Tibial nerve (tissue), 4 donors: Measurements from ENCODE around the gene UBE2E2.

Experiments used
- CTCF ChIP-seq, 5 experiments: fragments of 200-600 bp in 3 of 5; fragments of 450-650 bp in 2 of 5; sonication (generic) in 3 of 5; IDR thresholded peaks; one replicate each; pipeline ENCODE4 v1.5.1; 2016 to 2019; ENCODE audit warnings: antibody characterized with exemption in 5 of 5, mild to moderate bottlenecking in 3 of 5, moderate library complexity in 2 of 5
- EP300 ChIP-seq, 2 donors: sonication (generic); formaldehyde crosslinking; IDR thresholded peaks; one replicate each; pipeline ENCODE4 v1.6.1; 2017; ENCODE audit warnings: antibody characterized with exemption in 2 of 2, mild to moderate bottlenecking in 1 of 2
- POLR2A ChIP-seq, 2 donors: fragments of 450-650 bp; IDR thresholded peaks; one replicate each; pipeline ENCODE4 v1.6.1; 2017; ENCODE audit warnings: antibody characterized with exemption in 2 of 2, mild to moderate bottlenecking in 2 of 2, moderate library complexity in 2 of 2

GRCh38 chr3:23203708-23204330 is 692 bp downstream of the UBE2E2 start:
- TF ChIP-seq CTCF (IDR thresholded peaks at IDR 0.05) (no peak), EP300 (IDR thresholded peaks at IDR 0.05) (peak in 1 of 2 donors; percentile 50), POLR2A (IDR thresholded peaks at IDR 0.05) (no peak)
